Activated naive CD8-positive, alpha-beta T cell (primary cell): ENCODE results near the gene CARD8.
A peak's percentile ranks its signal among the peaks of the same experiment; 100 is the strongest.
"Not testable (repeated sequence)": the region's sequence is repeated elsewhere in the genome, so short reads cannot be mapped to it uniquely, and the experiment has no call there.

Source experiments
- H3K27ac Mint-ChIP-seq: one replicate; pipeline ENCODE4 v1.8.0; 2021; ENCODE audit warnings: mixed read lengths
- H3K27me3 Mint-ChIP-seq: one replicate; pipeline ENCODE4 v1.8.0; 2021; ENCODE audit warnings: mixed read lengths
- H3K36me3 Mint-ChIP-seq: one replicate; pipeline ENCODE4 v1.8.0; 2021; ENCODE audit warnings: mixed read lengths
- H3K4me1 Mint-ChIP-seq: one replicate; pipeline ENCODE4 v1.8.0; 2021; ENCODE audit warnings: low read depth, mixed read lengths
- H3K4me3 Mint-ChIP-seq: one replicate; pipeline ENCODE4 v1.8.0; 2021; ENCODE audit warnings: mild to moderate bottlenecking, mixed read lengths
- H3K9me3 Mint-ChIP-seq: one replicate; pipeline ENCODE4 v1.8.0; 2021; ENCODE audit warnings: low read depth, mixed read lengths

Gene CARD8

GRCh38 chr19:48255376-48256303 lies at the start of gene CARD8:
Gene CARD8 (minus strand): TSS chr19:48255912. CDS start chr19:48241020, 14,892 bp downstream.
- Mint-ChIP-seq H3K4me1 (peaks cover 78% of the 10 kb centered on the region), H3K36me3 (peaks cover 8% of the 10 kb centered on the region), H3K4me3 (peak within 1 kb of the TSS; percentile 99), H3K9me3 (no peaks in the 10 kb centered on the region), H3K27me3 (no peaks in the 10 kb centered on the region), H3K27ac (peak within 1 kb of the TSS; percentile 99)

GRCh38 chr19:48303866-48304265 lies 48.2 kb upstream of the CARD8 start:
- H3K27ac Mint-ChIP-seq, result no peak overlapping the region
- H3K4me1 Mint-ChIP-seq, result no peaks in the 10 kb centered on the region
- no peaks in the 10 kb centered on the region for H3K36me3 Mint-ChIP-seq
- H3K27me3 Mint-ChIP-seq, result no peaks in the 10 kb centered on the region
- no peak overlapping the region for H3K4me3 Mint-ChIP-seq
- H3K9me3 Mint-ChIP-seq, result no peaks in the 10 kb centered on the region

- no peak overlapping the region for H3K27ac Mint-ChIP-seq
- H3K36me3 Mint-ChIP-seq, result no peaks in the 10 kb centered on the region
- no peak overlapping the region for H3K4me3 Mint-ChIP-seq
- no peaks in the 10 kb centered on the region for H3K4me1 Mint-ChIP-seq
- no peaks in the 10 kb centered on the region for H3K9me3 Mint-ChIP-seq
- H3K27me3 Mint-ChIP-seq, result no peaks in the 10 kb centered on the region
These were observed 47.7 kb upstream of the CARD8 start for GRCh38 chr19:48303367-48303766.

GRCh38 chr19:48302600-48302959 lies 46.9 kb upstream of the CARD8 start:
- Mint-ChIP-seq H3K27me3 (no peaks in the 10 kb centered on the region), H3K36me3 (no peaks in the 10 kb centered on the region), H3K9me3 (no peaks in the 10 kb centered on the region), H3K4me3 (no peak overlapping the region), H3K27ac (no peak overlapping the region), H3K4me1 (no peaks in the 10 kb centered on the region)

GRCh38 chr19:48301886-48302599 lies 46.3 kb upstream of the CARD8 start:
- Mint-ChIP-seq H3K36me3 (no peaks in the 10 kb centered on the region), H3K9me3 (no peaks in the 10 kb centered on the region), H3K27me3 (no peaks in the 10 kb centered on the region), H3K27ac (no peak overlapping the region), H3K4me3 (no peak overlapping the region), H3K4me1 (no peaks in the 10 kb centered on the region)

GRCh38 chr19:48297975-48298374 lies 42.3 kb upstream of the CARD8 start:
- H3K36me3 Mint-ChIP-seq, result no peaks in the 10 kb centered on the region
- no peak overlapping the region for H3K4me3 Mint-ChIP-seq
- no peaks in the 10 kb centered on the region for H3K4me1 Mint-ChIP-seq
- no peaks in the 10 kb centered on the region for H3K9me3 Mint-ChIP-seq
- H3K27ac Mint-ChIP-seq, result no peak overlapping the region
- no peaks in the 10 kb centered on the region for H3K27me3 Mint-ChIP-seq

GRCh38 chr19:48296963-48297734 lies 41.4 kb upstream of the CARD8 start:
- Mint-ChIP-seq H3K9me3 (no peaks in the 10 kb centered on the region), H3K27me3 (no peaks in the 10 kb centered on the region), H3K27ac (no peak overlapping the region), H3K4me1 (no peaks in the 10 kb centered on the region), H3K36me3 (no peaks in the 10 kb centered on the region), H3K4me3 (no peak overlapping the region)

GRCh38 chr19:48295458-48295857 lies 39.7 kb upstream of the CARD8 start:
- H3K27ac Mint-ChIP-seq, result no peak overlapping the region
- H3K4me3 Mint-ChIP-seq, result no peak overlapping the region

GRCh38 chr19:48292798-48293197 lies 37.1 kb upstream of the CARD8 start:
- Mint-ChIP-seq H3K27ac (no peak overlapping the region), H3K36me3 (no peaks in the 10 kb centered on the region), H3K4me1 (no peaks in the 10 kb centered on the region), H3K9me3 (no peaks in the 10 kb centered on the region), H3K4me3 (no peak overlapping the region), H3K27me3 (no peaks in the 10 kb centered on the region)

More at GRCh38 chr19:48295458-48295857, 39.7 kb upstream of the CARD8 start:
- no peaks in the 10 kb centered on the region for H3K9me3 Mint-ChIP-seq
- no peaks in the 10 kb centered on the region for H3K27me3 Mint-ChIP-seq
- H3K4me1 Mint-ChIP-seq, result no peaks in the 10 kb centered on the region
- no peaks in the 10 kb centered on the region for H3K36me3 Mint-ChIP-seq

GRCh38 chr19:48291489-48291815 lies 35.7 kb upstream of the CARD8 start:
- H3K4me3 Mint-ChIP-seq, result peak overlapping the region; percentile 80
- not testable (repeated sequence) for H3K27me3 Mint-ChIP-seq, H3K9me3 Mint-ChIP-seq, H3K4me1 Mint-ChIP-seq, H3K27ac Mint-ChIP-seq, H3K36me3 Mint-ChIP-seq

GRCh38 chr19:48290771-48291488 lies 35.2 kb upstream of the CARD8 start:
- no peaks in the 10 kb centered on the region for H3K4me1 Mint-ChIP-seq
- H3K27me3 Mint-ChIP-seq, result no peaks in the 10 kb centered on the region
- peak overlapping the region; percentile 80 for H3K4me3 Mint-ChIP-seq
- H3K9me3 Mint-ChIP-seq, result peaks cover 8% of the 10 kb centered on the region
- no peak overlapping the region for H3K27ac Mint-ChIP-seq
- peaks cover 3% of the 10 kb centered on the region for H3K36me3 Mint-ChIP-seq

GRCh38 chr19:48290401-48290770 lies 34.7 kb upstream of the CARD8 start:
- Mint-ChIP-seq H3K9me3 (peaks cover 8% of the 10 kb centered on the region), H3K4me1 (no peaks in the 10 kb centered on the region), H3K4me3 (no peak overlapping the region), H3K27me3 (no peaks in the 10 kb centered on the region), H3K27ac (no peak overlapping the region), H3K36me3 (peaks cover 3% of the 10 kb centered on the region)

GRCh38 chr19:48287748-48288147 lies 32.0 kb upstream of the CARD8 start:
- Mint-ChIP-seq H3K9me3 (peaks cover 8% of the 10 kb centered on the region), H3K36me3 (peaks cover 7% of the 10 kb centered on the region), H3K4me3 (no peak overlapping the region), H3K4me1 (no peaks in the 10 kb centered on the region), H3K27ac (no peak overlapping the region), H3K27me3 (peaks cover 2% of the 10 kb centered on the region)

GRCh38 chr19:48284896-48285295 lies 29.2 kb upstream of the CARD8 start:
- no peak overlapping the region for H3K4me3 Mint-ChIP-seq
- H3K9me3 Mint-ChIP-seq, result peaks cover 8% of the 10 kb centered on the region
- H3K27ac Mint-ChIP-seq, result no peak overlapping the region
- peaks cover 7% of the 10 kb centered on the region for H3K36me3 Mint-ChIP-seq
- H3K4me1 Mint-ChIP-seq, result no peaks in the 10 kb centered on the region
- peaks cover 2% of the 10 kb centered on the region for H3K27me3 Mint-ChIP-seq
